SK-N-SH treated with all-trans-retinoic acid at 6 μM for 48 hours (cell line): Measurements from ENCODE around the gene MACROH2A2.

Experiments
- ATAC-seq: fragments of 200-7000 bp; cut with Tn5 transposase; 3 replicates; pipeline ENCODE4 v1.9.1; 2020; ENCODE audit warnings: mild to moderate bottlenecking, moderate library complexity
- ARNTL ChIP-seq: fragments of 450-650 bp; formaldehyde crosslinking; IDR thresholded peaks from 2 replicates; pipeline ENCODE4 v1.5.0; 2020; ENCODE audit warnings: low read depth, mild to moderate bottlenecking, moderate library complexity, borderline replicate concordance
- BACH2 ChIP-seq: fragments of 250-450 bp; sonication (Bioruptor Pico); IDR thresholded peaks from 2 replicates; pipeline ENCODE4 v1.9.0; 2021; ENCODE audit warnings: mild to moderate bottlenecking, borderline replicate concordance
- CSDC2 ChIP-seq: fragments of 250-450 bp; sonication (Bioruptor Pico); IDR thresholded peaks from 2 replicates; pipeline ENCODE4 v1.5.0; 2020; ENCODE audit warnings: mild to moderate bottlenecking, moderate library complexity
- ESRRG ChIP-seq: fragments of 250-450 bp; sonication (Bioruptor Pico); IDR thresholded peaks from 2 replicates; pipeline ENCODE4 v1.6.1; 2021; ENCODE audit warnings: mild to moderate bottlenecking
- GLIS3 ChIP-seq: fragments of 250-450 bp; sonication (Bioruptor Pico); IDR thresholded peaks from 2 replicates; pipeline ENCODE4 v1.5.0; 2020; ENCODE audit warnings: mild to moderate bottlenecking, moderate library complexity
- ISL1 ChIP-seq: fragments of 250-450 bp; sonication (Bioruptor Pico); IDR thresholded peaks from 2 replicates; pipeline ENCODE4 v2.1.2; 2022; ENCODE audit warnings: mild to moderate bottlenecking, moderate library complexity
- OSR1 ChIP-seq: fragments of 250-450 bp; sonication (Bioruptor Pico); IDR thresholded peaks from 2 replicates; pipeline ENCODE4 v1.8.0; 2022; ENCODE audit warnings: moderate library complexity, mild to moderate bottlenecking, inconsistent platforms
- PPARA ChIP-seq: fragments of 250-450 bp; sonication (Bioruptor Pico); IDR thresholded peaks from 2 replicates; pipeline ENCODE4 v1.5.0; 2020; ENCODE audit warnings: mild to moderate bottlenecking, borderline replicate concordance
- RARB ChIP-seq: fragments of 250-450 bp; sonication (Bioruptor Pico); IDR thresholded peaks from 2 replicates; pipeline ENCODE4 v1.8.0; 2021; ENCODE audit warnings: mild to moderate bottlenecking, moderate library complexity
- SNAI2 ChIP-seq: fragments of 250-450 bp; sonication (Bioruptor Pico); IDR thresholded peaks from 2 replicates; pipeline ENCODE4 v1.5.0; 2020; ENCODE audit warnings: mild to moderate bottlenecking, moderate library complexity
- TCF4 ChIP-seq: fragments of 250-450 bp; sonication (Bioruptor Pico); IDR thresholded peaks from 2 replicates; pipeline ENCODE4 v1.8.0; 2021; ENCODE audit warnings: mild to moderate bottlenecking, moderate library complexity, borderline replicate concordance
- TOX ChIP-seq: fragments of 250-450 bp; sonication (Bioruptor Pico); IDR thresholded peaks from 2 replicates; pipeline ENCODE4 v1.8.0; 2021; ENCODE audit warnings: mild to moderate bottlenecking, moderate library complexity, borderline replicate concordance
- ZFP3 ChIP-seq: fragments of 250-450 bp; sonication (Bioruptor Pico); IDR thresholded peaks from 2 replicates; pipeline ENCODE4 v1.5.0; 2020; ENCODE audit warnings: mild to moderate bottlenecking, moderate library complexity
- ZFP30 ChIP-seq: fragments of 450-650 bp; formaldehyde crosslinking; IDR thresholded peaks from 2 replicates; pipeline ENCODE4 v1.5.0; 2022; ENCODE audit warnings: mild to moderate bottlenecking, moderate library complexity
- ZNF70 ChIP-seq: fragments of 450-650 bp; formaldehyde crosslinking; IDR thresholded peaks from 2 replicates; pipeline ENCODE4 v1.5.0; 2020; ENCODE audit warnings: mild to moderate bottlenecking, moderate library complexity
- ZNF8 ChIP-seq: fragments of 450-650 bp; formaldehyde crosslinking; IDR thresholded peaks from 2 replicates; pipeline ENCODE4 v1.5.0; 2020; ENCODE audit warnings: mild to moderate bottlenecking, moderate library complexity
- TF ChIP-seq, protein P1 (sequence below): fragments of 250-450 bp; sonication (Bioruptor Pico); IDR thresholded peaks from 2 replicates; pipeline ENCODE4 v1.5.1; 2021; ENCODE audit warnings: mild to moderate bottlenecking, moderate library complexity
- TF ChIP-seq, protein P2 (sequence below): fragments of 250-450 bp; sonication (Bioruptor Pico); IDR thresholded peaks from 2 replicates; pipeline ENCODE4 v1.8.0; 2020; ENCODE audit warnings: mild to moderate bottlenecking, moderate library complexity, borderline replicate concordance
- TF ChIP-seq, protein P3 (sequence below): fragments of 250-450 bp; sonication (Bioruptor Pico); IDR thresholded peaks from 2 replicates; pipeline ENCODE4 v1.5.1; 2020; ENCODE audit warnings: low read depth, mild to moderate bottlenecking, moderate library complexity
- TF ChIP-seq, protein P4 (sequence below): fragments of 250-450 bp; sonication (Bioruptor Pico); IDR thresholded peaks from 2 replicates; pipeline ENCODE4 v1.8.0; 2021; ENCODE audit warnings: low read depth, mild to moderate bottlenecking, moderate library complexity, borderline replicate concordance

MACROH2A2 gene

DNA sequence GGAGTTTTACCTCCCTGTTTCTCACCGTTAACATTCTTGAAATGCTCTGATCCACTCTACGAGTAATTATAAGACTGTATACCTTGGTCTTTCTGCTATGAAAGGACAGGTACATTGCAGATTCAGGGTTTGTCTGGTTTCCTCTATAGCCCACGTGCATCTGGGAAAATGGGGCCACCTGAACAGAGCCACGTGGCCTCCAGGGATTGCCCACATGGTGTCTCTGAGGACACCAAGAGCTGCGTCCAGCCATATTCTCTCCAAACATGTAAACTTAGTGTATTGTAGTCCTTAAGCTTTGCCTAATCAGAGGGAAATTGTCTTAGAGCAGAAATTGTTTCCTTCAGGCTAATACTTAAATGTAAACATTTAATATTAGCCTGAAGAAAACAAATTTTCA lies 16.7 kb downstream of the MACROH2A2 start:
- ATAC-seq, result no peak
- TF ChIP-seq ZNF8 (CRISPR knock-in tag) (no peak), SNAI2 (no peak), TCF4 (CRISPR knock-in tag) (no peak), BACH2 (CRISPR knock-in tag) (no peak), ZFP3 (no peak), ESRRG (CRISPR knock-in tag) (no peak), GLIS3 (CRISPR knock-in tag) (no peak), ARNTL (CRISPR knock-in tag) (no peak), ISL1 (no peak), OSR1 (CRISPR knock-in tag) (no peak), PPARA (no peak), CSDC2 (no peak), TOX (CRISPR knock-in tag) (no peak), ZNF70 (CRISPR knock-in tag) (no peak)
- TF ChIP-seq, protein P1, sequence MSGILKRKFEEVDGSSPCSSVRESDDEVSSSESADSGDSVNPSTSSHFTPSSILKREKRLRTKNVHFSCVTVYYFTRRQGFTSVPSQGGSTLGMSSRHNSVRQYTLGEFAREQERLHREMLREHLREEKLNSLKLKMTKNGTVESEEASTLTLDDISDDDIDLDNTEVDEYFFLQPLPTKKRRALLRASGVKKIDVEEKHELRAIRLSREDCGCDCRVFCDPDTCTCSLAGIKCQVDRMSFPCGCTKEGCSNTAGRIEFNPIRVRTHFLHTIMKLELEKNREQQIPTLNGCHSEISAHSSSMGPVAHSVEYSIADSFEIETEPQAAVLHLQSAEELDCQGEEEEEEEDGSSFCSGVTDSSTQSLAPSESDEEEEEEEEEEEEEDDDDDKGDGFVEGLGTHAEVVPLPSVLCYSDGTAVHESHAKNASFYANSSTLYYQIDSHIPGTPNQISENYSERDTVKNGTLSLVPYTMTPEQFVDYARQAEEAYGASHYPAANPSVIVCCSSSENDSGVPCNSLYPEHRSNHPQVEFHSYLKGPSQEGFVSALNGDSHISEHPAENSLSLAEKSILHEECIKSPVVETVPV (CRISPR knock-in tag), result no peak
- TF ChIP-seq, protein P2, sequence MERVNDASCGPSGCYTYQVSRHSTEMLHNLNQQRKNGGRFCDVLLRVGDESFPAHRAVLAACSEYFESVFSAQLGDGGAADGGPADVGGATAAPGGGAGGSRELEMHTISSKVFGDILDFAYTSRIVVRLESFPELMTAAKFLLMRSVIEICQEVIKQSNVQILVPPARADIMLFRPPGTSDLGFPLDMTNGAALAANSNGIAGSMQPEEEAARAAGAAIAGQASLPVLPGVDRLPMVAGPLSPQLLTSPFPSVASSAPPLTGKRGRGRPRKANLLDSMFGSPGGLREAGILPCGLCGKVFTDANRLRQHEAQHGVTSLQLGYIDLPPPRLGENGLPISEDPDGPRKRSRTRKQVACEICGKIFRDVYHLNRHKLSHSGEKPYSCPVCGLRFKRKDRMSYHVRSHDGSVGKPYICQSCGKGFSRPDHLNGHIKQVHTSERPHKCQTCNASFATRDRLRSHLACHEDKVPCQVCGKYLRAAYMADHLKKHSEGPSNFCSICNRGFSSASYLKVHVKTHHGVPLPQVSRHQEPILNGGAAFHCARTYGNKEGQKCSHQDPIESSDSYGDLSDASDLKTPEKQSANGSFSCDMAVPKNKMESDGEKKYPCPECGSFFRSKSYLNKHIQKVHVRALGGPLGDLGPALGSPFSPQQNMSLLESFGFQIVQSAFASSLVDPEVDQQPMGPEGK (CRISPR knock-in tag), result no peak
- TF ChIP-seq, protein P3, sequence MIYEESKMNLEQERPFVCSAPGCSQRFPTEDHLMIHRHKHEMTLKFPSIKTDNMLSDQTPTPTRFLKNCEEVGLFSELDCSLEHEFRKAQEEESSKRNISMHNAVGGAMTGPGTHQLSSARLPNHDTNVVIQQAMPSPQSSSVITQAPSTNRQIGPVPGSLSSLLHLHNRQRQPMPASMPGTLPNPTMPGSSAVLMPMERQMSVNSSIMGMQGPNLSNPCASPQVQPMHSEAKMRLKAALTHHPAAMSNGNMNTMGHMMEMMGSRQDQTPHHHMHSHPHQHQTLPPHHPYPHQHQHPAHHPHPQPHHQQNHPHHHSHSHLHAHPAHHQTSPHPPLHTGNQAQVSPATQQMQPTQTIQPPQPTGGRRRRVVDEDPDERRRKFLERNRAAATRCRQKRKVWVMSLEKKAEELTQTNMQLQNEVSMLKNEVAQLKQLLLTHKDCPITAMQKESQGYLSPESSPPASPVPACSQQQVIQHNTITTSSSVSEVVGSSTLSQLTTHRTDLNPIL (CRISPR knock-in tag), result no peak
- TF ChIP-seq, protein P4, sequence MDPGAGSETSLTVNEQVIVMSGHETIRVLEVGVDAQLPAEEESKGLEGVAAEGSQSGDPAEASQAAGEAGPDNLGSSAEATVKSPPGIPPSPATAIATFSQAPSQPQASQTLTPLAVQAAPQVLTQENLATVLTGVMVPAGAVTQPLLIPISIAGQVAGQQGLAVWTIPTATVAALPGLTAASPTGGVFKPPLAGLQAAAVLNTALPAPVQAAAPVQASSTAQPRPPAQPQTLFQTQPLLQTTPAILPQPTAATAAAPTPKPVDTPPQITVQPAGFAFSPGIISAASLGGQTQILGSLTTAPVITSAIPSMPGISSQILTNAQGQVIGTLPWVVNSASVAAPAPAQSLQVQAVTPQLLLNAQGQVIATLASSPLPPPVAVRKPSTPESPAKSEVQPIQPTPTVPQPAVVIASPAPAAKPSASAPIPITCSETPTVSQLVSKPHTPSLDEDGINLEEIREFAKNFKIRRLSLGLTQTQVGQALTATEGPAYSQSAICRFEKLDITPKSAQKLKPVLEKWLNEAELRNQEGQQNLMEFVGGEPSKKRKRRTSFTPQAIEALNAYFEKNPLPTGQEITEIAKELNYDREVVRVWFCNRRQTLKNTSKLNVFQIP, result no peak

DNA sequence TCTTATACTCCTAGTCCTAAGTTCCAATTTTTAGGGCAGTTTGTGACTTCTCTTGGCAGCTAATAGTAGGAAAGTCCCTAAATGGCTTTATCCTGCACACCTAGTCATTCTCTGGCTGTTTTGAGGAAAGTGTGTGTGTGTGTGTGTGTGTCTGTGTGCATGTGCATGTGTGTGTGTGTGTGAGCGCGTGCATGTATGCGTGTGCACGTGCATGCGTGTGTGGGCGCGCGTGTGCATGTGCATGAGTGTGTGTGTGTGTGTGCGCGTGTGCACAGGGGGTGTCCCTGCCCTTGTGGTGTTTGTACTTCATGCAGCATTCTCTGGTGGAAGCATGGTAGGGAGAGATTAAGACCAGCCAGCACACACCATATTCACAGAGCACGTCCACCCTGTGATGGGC lies 18.2 kb downstream of the MACROH2A2 start:
- TF ChIP-seq RARB (CRISPR knock-in tag), result no peak
- TF ChIP-seq, protein P3 (CRISPR knock-in tag), result no peak
- TF ChIP-seq, protein P4, result no peak
- TF ChIP-seq OSR1 (CRISPR knock-in tag), result no peak
- TF ChIP-seq ZFP30 (CRISPR knock-in tag), result no peak
- TF ChIP-seq TOX (CRISPR knock-in tag), result no peak
- TF ChIP-seq, protein P2 (CRISPR knock-in tag), result no peak
- TF ChIP-seq ZNF8 (CRISPR knock-in tag), result no peak
- TF ChIP-seq TCF4 (CRISPR knock-in tag), result no peak
- TF ChIP-seq ZFP3, result no peak
- ATAC-seq, result no peak
